Karpas-422 (cell line): ENCODE results near the gene CTIF. TPM values are rescaled to one million over a fixed set of nuclear protein-coding genes. Genes with fewer than 3 reads are reported as not detected.
"Not testable (repeated sequence)": the region's sequence is repeated elsewhere in the genome, so short reads cannot be mapped to it uniquely, and the experiment has no call there.

Source experiments
- DNase-seq: peaks from one replicate; pipeline ENCODE4 v3.0.0-alpha.2; 2015
- H2AFZ ChIP-seq: fragments of 200-600 bp; sonication (generic); 2 replicates; pipeline ENCODE4 v1.6.1; 2014; ENCODE audit warnings: antibody characterized with exemption, low read length, mixed read lengths
- H3K27ac ChIP-seq: fragments of 200-600 bp; sonication (generic); 2 replicates; pipeline ENCODE4 v1.5.1; 2014; ENCODE audit warnings: mild to moderate bottlenecking, low read length, moderate library complexity
- H3K27me3 ChIP-seq: fragments of 200-600 bp; sonication (generic); 2 replicates; pipeline ENCODE4 v1.6.1; 2014; ENCODE audit warnings: low read length, mixed read lengths
- H3K36me3 ChIP-seq: fragments of 200-600 bp; sonication (generic); 2 replicates; pipeline ENCODE4 v1.6.1; 2014; ENCODE audit warnings: low read length, mixed read lengths; ENCODE audit not compliant: insufficient read depth
- H3K4me1 ChIP-seq: fragments of 200-600 bp; sonication (generic); 2 replicates; pipeline ENCODE4 v1.6.1; 2014; ENCODE audit warnings: mild to moderate bottlenecking, low read length, mixed read lengths
- H3K4me2 ChIP-seq: fragments of 200-600 bp; sonication (generic); 2 replicates; pipeline ENCODE4 v1.6.1; 2014; ENCODE audit warnings: low read length, low read depth, mild to moderate bottlenecking; ENCODE audit not compliant: poor library complexity, severe bottlenecking
- H3K4me3 ChIP-seq: fragments of 200-600 bp; sonication (generic); 2 replicates; pipeline ENCODE4 v1.5.1; 2014; ENCODE audit warnings: mild to moderate bottlenecking, antibody characterized with exemption, low read length, mixed read lengths
- H3K79me2 ChIP-seq: fragments of 200-600 bp; sonication (generic); 2 replicates; pipeline ENCODE4 v1.6.1; 2014; ENCODE audit warnings: mild to moderate bottlenecking, low read length, mixed read lengths
- H3K9ac ChIP-seq: fragments of 200-600 bp; sonication (generic); 2 replicates; pipeline ENCODE4 v1.6.0; 2014; ENCODE audit warnings: low read length
- H3K9me2 ChIP-seq: fragments of 200-600 bp; sonication (generic), shearing (Covaris generic); replicated peaks from 2 replicates; pipeline ENCODE4 v1.6.0; 2014; ENCODE audit warnings: mild to moderate bottlenecking, low read length, moderate library complexity; ENCODE audit not compliant: insufficient read depth
- H3K9me3 ChIP-seq: fragments of 300-700, 200-600 bp; sonication (generic); 2 replicates; pipeline ENCODE4 v1.6.1; 2014; ENCODE audit warnings: low read length, mixed read lengths
- H4K20me1 ChIP-seq: fragments of 200-600 bp; sonication (generic); 2 replicates; pipeline ENCODE4 v1.6.1; 2014; ENCODE audit warnings: mild to moderate bottlenecking, antibody characterized with exemption, low read length, low read depth; ENCODE audit not compliant: insufficient read depth
- total RNA-seq: library from RNA; depleted of rRNA; stranded (reverse); fragments of >200 nt; shearing (Covaris generic); gene quantifications from 2 replicates; pipeline ENCODE4 v1.2.3, GENCODE V29; 2014; ENCODE audit warnings: low replicate concordance

Gene CTIF
- total RNA-seq, 1 experiment from 2014 or later: 0.60 TPM

DNA sequence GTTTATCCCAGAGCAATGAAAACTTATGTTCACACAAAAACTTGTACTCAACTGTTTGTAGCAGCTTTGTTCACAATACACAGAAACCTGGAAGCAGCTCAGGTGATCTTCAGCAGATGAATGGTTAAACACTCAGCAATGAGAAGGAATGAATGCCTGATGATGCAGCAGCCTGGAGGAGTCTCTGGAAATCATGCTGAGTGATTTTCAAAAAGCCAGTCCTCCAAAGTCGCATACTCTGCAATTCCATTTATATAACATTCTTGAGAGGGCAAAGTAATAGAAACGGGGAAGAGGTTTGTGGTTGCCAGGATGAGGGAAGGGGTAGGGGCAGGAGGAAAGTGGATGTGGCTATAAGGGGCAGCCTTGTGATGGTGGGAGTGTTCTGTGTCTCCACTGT is 108.1 kb downstream of the CTIF start:
- Histone ChIP-seq H3K79me2 (no peaks in the 10 kb centered on the region), H3K27me3 (no peaks in the 10 kb centered on the region), H3K9me3 (no peaks in the 10 kb centered on the region), H3K4me1 (no peaks in the 10 kb centered on the region), H3K27ac (no peak overlapping the region), H4K20me1 (no peaks in the 10 kb centered on the region), H2AFZ (no peak overlapping the region), H3K4me2 (no peak overlapping the region), H3K4me3 (no peak overlapping the region), H3K9me2 (no peaks in the 10 kb centered on the region), H3K36me3 (no peaks in the 10 kb centered on the region), H3K9ac (no peak overlapping the region)
- peak; percentile 35 for DNase-seq

DNA sequence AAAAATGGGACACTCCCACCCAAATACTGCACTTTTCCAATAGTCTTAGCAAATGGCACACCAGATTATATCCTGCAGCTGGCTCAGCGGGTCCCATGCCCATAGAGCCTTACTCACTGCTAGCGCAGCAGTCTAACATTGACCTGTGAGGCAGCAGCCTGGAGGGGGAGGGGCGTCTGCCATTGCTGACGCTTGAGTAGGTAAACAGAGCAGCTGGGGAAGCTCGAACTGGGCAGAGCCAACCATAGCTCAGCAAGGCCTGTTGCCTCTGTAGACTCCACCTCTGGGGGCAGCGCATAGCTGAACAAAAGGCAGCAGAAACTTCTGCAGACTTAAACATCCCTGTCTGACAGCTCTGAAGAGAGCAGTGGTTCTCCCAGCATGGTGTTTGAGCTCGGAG is 110.4 kb downstream of the CTIF start:
- Histone ChIP-seq H3K9ac (no peak overlapping the region), H3K36me3 (no peaks in the 10 kb centered on the region), H3K4me2 (no peak overlapping the region)

DNA sequence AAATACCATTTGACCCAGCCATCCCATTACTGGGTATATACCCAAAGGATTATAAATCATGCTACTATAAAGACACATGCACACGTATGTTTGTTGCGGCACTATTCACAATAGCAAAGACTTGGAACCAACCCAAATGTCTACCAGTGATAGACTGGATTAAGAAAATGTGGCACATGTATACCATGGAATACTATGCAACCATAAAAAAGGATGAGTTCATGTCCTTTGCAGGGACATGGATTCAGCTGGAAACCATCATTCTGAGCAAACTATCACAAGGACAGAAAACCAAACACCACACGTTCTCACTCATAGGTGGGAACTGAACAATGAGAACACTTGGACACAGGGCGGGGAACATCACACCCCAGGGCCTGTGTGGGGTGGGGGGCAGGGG is 115.8 kb downstream of the CTIF start:
- H3K4me3 ChIP-seq, H3K27ac ChIP-seq, H3K36me3 ChIP-seq, H3K9me3 ChIP-seq, H3K9ac ChIP-seq, H3K4me1 ChIP-seq, H4K20me1 ChIP-seq, H2AFZ ChIP-seq, H3K27me3 ChIP-seq, H3K79me2 ChIP-seq, H3K4me2 ChIP-seq, H3K9me2 ChIP-seq, DNase-seq: not testable (repeated sequence)

More for the DNA sequence above, 110.4 kb downstream of the CTIF start:
- DNase-seq: peak; percentile 32
- Histone ChIP-seq H3K9me2 (no peaks in the 10 kb centered on the region), H3K27ac (no peak overlapping the region), H3K79me2 (no peaks in the 10 kb centered on the region), H3K4me1 (no peaks in the 10 kb centered on the region), H3K4me3 (no peak overlapping the region), H3K27me3 (no peaks in the 10 kb centered on the region), H4K20me1 (no peaks in the 10 kb centered on the region), H3K9me3 (no peaks in the 10 kb centered on the region), H2AFZ (no peak overlapping the region)

DNA sequence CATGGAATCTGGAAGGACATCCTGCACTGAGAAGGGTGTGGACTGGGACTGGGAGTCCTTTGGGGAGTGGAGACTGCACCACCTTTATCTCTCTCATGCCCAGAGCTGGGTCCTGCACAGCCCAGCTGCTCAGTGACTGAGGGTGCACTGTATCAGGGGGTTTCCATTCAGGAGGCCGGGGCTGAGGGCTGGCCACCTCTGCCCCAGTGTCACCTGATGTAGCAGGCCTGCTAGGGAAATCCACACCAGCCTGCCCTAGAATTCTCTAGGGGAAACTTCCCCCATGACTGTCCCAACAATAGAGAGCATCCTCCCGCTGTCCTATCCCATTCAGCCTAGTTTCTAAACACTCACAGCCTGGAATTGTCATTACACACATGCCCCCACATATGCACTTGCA is 116.7 kb downstream of the CTIF start:
- Histone ChIP-seq H3K4me2 (no peak overlapping the region), H3K9me2 (no peaks in the 10 kb centered on the region), H2AFZ (no peak overlapping the region), H3K9me3 (no peaks in the 10 kb centered on the region), H3K27me3 (no peaks in the 10 kb centered on the region), H3K9ac (no peak overlapping the region), H3K27ac (no peak overlapping the region), H4K20me1 (no peaks in the 10 kb centered on the region), H3K4me3 (no peak overlapping the region), H3K4me1 (no peaks in the 10 kb centered on the region), H3K79me2 (no peaks in the 10 kb centered on the region), H3K36me3 (no peaks in the 10 kb centered on the region)
- no peak for DNase-seq

- H4K20me1 ChIP-seq: no peaks in the 10 kb centered on the region
- H3K4me2 ChIP-seq: no peak overlapping the region
- no peaks in the 10 kb centered on the region for H3K79me2 ChIP-seq
- H3K9me2 ChIP-seq: no peaks in the 10 kb centered on the region
- H2AFZ ChIP-seq: no peak overlapping the region
- no peak overlapping the region for H3K4me3 ChIP-seq
- DNase-seq: peak; percentile 14
- H3K4me1 ChIP-seq: peaks cover 3% of the 10 kb centered on the region
- H3K36me3 ChIP-seq: no peaks in the 10 kb centered on the region
- H3K9ac ChIP-seq: no peak overlapping the region
- no peak overlapping the region for H3K27ac ChIP-seq
- no peaks in the 10 kb centered on the region for H3K9me3 ChIP-seq
- H3K27me3 ChIP-seq: no peaks in the 10 kb centered on the region
Measured at GRCh38 chr18:48656176-48656575, 117.3 kb downstream of the CTIF start.

GRCh38 chr18:48656582-48656981 is 117.8 kb downstream of the CTIF start:
- Histone ChIP-seq H3K9me3 (no peaks in the 10 kb centered on the region), H3K27ac (no peak overlapping the region), H4K20me1 (no peaks in the 10 kb centered on the region), H3K9ac (no peak overlapping the region), H3K4me1 (peaks cover 7% of the 10 kb centered on the region), H3K4me2 (no peak overlapping the region), H3K36me3 (no peaks in the 10 kb centered on the region), H3K4me3 (no peak overlapping the region), H3K9me2 (no peaks in the 10 kb centered on the region), H3K27me3 (no peaks in the 10 kb centered on the region), H2AFZ (no peak overlapping the region), H3K79me2 (no peaks in the 10 kb centered on the region)
- DNase-seq: no peak

GRCh38 chr18:48657447-48658120 is 118.8 kb downstream of the CTIF start:
- no peaks in the 10 kb centered on the region for H3K9me3 ChIP-seq

DNA sequence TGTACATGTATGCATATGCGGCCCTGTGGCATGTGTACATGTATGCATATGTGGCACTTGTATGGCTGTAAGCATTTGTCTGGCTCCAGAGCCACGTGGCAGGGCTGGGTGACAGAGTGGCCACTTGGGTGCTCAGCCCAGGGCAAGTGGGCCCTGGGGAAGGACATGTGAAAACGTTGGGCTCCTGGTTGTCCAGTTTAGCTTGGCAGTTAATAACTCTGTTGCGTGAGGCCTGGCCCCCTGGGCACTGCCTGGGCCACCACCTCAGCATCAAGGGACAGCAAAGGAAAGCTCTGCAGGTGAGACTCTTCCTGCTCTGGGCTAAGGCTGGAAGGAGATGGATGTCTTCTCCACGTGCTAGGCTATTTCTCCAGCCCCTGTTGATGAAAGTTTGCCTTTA is 119.9 kb downstream of the CTIF start:
- no peaks in the 10 kb centered on the region for H3K9me2 ChIP-seq
- no peaks in the 10 kb centered on the region for H4K20me1 ChIP-seq
- H3K9ac ChIP-seq: no peak overlapping the region
- H3K4me1 ChIP-seq: peaks cover 29% of the 10 kb centered on the region
- no peaks in the 10 kb centered on the region for H3K79me2 ChIP-seq
- H3K4me3 ChIP-seq: no peak overlapping the region
- no peak overlapping the region for H3K4me2 ChIP-seq
- no peak overlapping the region for H3K27ac ChIP-seq
- H3K27me3 ChIP-seq: no peaks in the 10 kb centered on the region
- H3K36me3 ChIP-seq: no peaks in the 10 kb centered on the region
- no peaks in the 10 kb centered on the region for H3K9me3 ChIP-seq
- DNase-seq: no peak
- H2AFZ ChIP-seq: no peak overlapping the region

More at GRCh38 chr18:48657447-48658120, 118.8 kb downstream of the CTIF start:
- Histone ChIP-seq H3K27me3 (no peaks in the 10 kb centered on the region), H2AFZ (no peak overlapping the region), H3K27ac (no peak overlapping the region), H3K9ac (no peak overlapping the region), H3K36me3 (no peaks in the 10 kb centered on the region), H3K4me3 (no peak overlapping the region), H3K9me2 (no peaks in the 10 kb centered on the region), H3K4me1 (peaks cover 17% of the 10 kb centered on the region), H3K4me2 (no peak overlapping the region), H4K20me1 (no peaks in the 10 kb centered on the region), H3K79me2 (no peaks in the 10 kb centered on the region)
- DNase-seq: no peak
